T47D (cell line): ENCODE data around the gene NR2C2AP.

Source experiments
- DNase-seq, 2 experiments: peaks; one replicate each; pipeline versions ENCODE4 v3.0.0 to v3.0.0-alpha.2; 2011 to 2012; ENCODE audit warnings: low read depth in 1 of 2, low spot score in 1 of 2
- JUND ChIP-seq: IDR thresholded peaks from 2 replicates; pipeline ENCODE4 v1.6.1; 2012; ENCODE audit warnings: low read depth
- in situ Hi-C: cut with HindIII; loops from 2 replicates; pipeline ENCODE4 v1.10.0; 2016; ENCODE audit warnings: low sequenced_read_pairs, low pct_unique_long_range_greater_than_20kb

NR2C2AP gene

GRCh38 chr19:19203012-19203856 is at the start of gene NR2C2AP:
Gene NR2C2AP, minus strand, starts transcription at chr19:19203414. Its CDS starts 354 bp downstream, at chr19:19203060.
- DNase-seq, result peak; percentile 93
- in situ Hi-C loops, result no loop called here
- TF ChIP-seq JUND, result no peak

GRCh38 chr19:19250196-19250801 is 47.1 kb upstream of the NR2C2AP start:
- DNase-seq, result no peak
- in situ Hi-C loops, result no loop called here
- TF ChIP-seq JUND, result no peak

- DNase-seq, result no peak
- no peak for TF ChIP-seq JUND
- in situ Hi-C loops, result no loop called here
Observed at GRCh38 chr19:19240476-19240875, 37.3 kb upstream of the NR2C2AP start.

GRCh38 chr19:19239675-19240074 is 36.5 kb upstream of the NR2C2AP start:
- in situ Hi-C loops, result no loop called here
- DNase-seq, result no peak
- TF ChIP-seq JUND, result no peak

GRCh38 chr19:19238126-19238894 is 35.1 kb upstream of the NR2C2AP start:
- in situ Hi-C loops, result no loop called here
- no peak for TF ChIP-seq JUND
- no peak for DNase-seq

GRCh38 chr19:19236173-19236572 is 33.0 kb upstream of the NR2C2AP start:
- in situ Hi-C loops, result no loop called here
- TF ChIP-seq JUND, result no peak
- no peak for DNase-seq

GRCh38 chr19:19234220-19234816 is 31.1 kb upstream of the NR2C2AP start:
- in situ Hi-C loops, result no loop called here
- DNase-seq, result no peak
- TF ChIP-seq JUND, result no peak

- DNase-seq, result no peak
Observed at GRCh38 chr19:19232261-19232721, 29.1 kb upstream of the NR2C2AP start.

GRCh38 chr19:19230999-19231398 is 27.8 kb upstream of the NR2C2AP start:
- in situ Hi-C loops, result no loop called here

More at GRCh38 chr19:19232261-19232721, 29.1 kb upstream of the NR2C2AP start:
- in situ Hi-C loops, result no loop called here
- TF ChIP-seq JUND, result no peak

GRCh38 chr19:19229701-19230100 is 26.5 kb upstream of the NR2C2AP start:
- in situ Hi-C loops, result no loop called here
- TF ChIP-seq JUND, result no peak
- DNase-seq, result no peak

More at GRCh38 chr19:19230999-19231398, 27.8 kb upstream of the NR2C2AP start:
- DNase-seq, result no peak
- no peak for TF ChIP-seq JUND

GRCh38 chr19:19227217-19227616 is 24.0 kb upstream of the NR2C2AP start:
- no peak for TF ChIP-seq JUND
- DNase-seq, result no peak
- in situ Hi-C loops, result no loop called here

GRCh38 chr19:19226663-19227062 is 23.4 kb upstream of the NR2C2AP start:
- no peak for TF ChIP-seq JUND
- no peak for DNase-seq
- in situ Hi-C loops, result no loop called here

GRCh38 chr19:19226204-19226603 is 23.0 kb upstream of the NR2C2AP start:
- no peak for TF ChIP-seq JUND
- in situ Hi-C loops, result no loop called here
- no peak for DNase-seq
